GM18861 (cell line): Measurements from ENCODE around the gene DUSP28.

ENCODE experiments used
- ATAC-seq: cut with Tn5 transposase; IDR thresholded peaks from one replicate; pipeline ENCODE4 v1.9.1; 2021; ENCODE audit not compliant: unreplicated experiment

The DUSP28 gene

DNA sequence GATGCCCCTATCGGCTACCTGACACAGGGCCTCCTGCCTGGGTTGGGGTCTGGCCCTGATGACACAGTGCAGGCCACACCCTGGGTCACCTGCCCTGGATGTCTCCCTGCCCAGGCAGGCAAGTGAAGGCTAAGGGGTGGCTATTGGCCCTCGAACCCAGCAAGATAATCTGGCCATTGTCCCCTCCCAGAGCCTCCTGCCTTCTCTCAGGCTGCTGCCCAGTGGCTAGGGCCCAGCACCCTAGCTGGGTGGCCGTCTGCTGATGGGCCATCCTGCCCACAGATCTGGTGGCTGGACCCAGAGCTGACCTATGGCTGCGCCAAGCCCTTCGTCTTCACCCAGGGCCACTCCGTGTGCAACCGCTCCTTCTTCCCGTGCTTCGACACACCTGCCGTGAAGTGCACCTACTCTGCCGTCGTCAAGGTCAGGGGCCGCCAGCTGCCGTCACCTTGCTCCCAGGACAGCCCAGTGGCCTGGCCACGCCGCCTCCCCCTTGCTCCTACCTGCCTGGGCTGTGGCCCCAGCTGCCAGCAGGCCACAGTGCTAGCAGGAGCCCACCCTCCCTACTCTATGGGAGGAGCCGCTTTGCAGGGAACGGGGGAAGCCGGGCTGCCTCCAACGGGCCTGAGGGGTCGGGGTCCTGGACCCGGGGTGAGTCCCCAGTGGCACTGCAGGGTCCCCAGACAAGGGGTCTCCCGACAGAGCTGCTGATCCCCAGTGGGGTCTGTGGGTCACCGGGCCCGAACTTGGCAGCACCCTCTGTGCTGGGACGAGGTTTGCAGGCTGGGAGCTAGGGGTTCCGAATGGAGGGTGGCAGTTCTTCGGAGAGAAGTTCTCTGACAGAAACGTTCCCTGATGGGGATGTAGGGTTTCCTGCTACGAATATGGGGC is 12.2 kb downstream of the DUSP28 start:
- no peak for ATAC-seq

DNA sequence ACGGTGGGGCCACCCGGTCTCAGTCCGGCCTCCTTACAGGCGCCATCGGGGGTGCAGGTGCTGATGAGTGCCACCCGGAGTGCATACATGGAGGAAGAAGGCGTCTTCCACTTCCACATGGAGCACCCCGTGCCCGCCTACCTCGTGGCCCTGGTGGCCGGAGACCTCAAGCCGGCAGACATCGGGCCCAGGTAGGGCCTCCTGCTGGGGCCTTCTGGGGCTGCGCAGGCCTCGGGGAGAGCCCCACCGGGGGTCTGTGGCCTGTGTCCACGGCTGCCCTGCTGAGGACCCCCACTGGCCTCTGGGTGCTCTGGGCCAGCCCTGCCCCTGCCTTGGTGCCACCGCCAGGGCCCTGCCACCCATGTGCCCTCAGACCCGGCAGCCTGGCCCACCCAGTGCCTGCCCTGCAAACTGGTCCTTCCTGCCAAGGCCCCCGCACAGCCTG is 12.9 kb downstream of the DUSP28 start:
- no peak for ATAC-seq

- ATAC-seq: no peak
Measured at GRCh38 chr2:240573516-240574385, 13.6 kb downstream of the DUSP28 start.

- ATAC-seq: no peak
Measured at GRCh38 chr2:240574386-240575100, 14.4 kb downstream of the DUSP28 start.

GRCh38 chr2:240575101-240575965 is 15.2 kb downstream of the DUSP28 start:
- ATAC-seq: no peak

GRCh38 chr2:240576036-240576435 is 15.9 kb downstream of the DUSP28 start:
- ATAC-seq: no peak

GRCh38 chr2:240576436-240577205 is 16.5 kb downstream of the DUSP28 start:
- ATAC-seq: no peak

GRCh38 chr2:240577281-240578109 is 17.3 kb downstream of the DUSP28 start:
- ATAC-seq: no peak

DNA sequence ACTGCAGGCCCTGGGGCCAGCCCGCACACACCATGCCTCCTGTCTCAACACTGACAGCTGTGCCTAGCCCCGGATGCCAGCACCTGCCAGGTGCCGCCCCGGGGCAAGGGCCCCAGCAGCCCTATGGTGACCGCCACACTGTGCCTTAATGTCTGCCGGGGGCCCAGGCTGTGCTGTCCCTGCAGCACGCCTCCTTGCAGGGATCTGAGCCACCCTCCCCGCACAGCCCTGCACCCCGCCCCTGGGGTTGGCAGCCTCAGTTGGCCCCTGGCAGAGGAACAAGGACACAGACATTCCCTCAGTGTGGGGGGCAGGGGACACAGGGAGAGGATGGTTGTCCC is 17.9 kb downstream of the DUSP28 start:
- no peak for ATAC-seq

DNA sequence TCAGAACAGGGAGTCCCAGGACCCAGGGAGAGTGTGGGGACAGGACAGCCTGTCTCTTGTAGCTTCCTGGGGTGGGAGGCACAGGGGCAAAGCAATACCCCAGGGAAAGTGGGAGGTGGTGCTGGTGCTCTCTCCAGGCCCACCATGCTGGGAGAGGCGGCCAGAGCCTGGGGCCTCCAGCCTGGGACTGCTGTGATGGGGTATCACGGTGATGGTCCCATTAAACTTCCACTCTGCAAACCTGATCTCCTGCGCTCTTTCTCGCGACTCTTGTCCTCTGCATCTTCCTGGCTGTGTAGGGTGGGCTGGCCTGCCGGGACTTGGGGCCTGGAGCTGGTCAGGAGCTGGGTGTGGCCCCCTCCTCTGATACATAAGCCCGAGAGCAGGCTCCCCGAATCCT is 18.3 kb downstream of the DUSP28 start:
- ATAC-seq: no peak

- ATAC-seq: no peak
Measured at GRCh38 chr2:240579071-240579762, 19.1 kb downstream of the DUSP28 start.

- no peak for ATAC-seq
Measured at GRCh38 chr2:240579771-240580614, 19.8 kb downstream of the DUSP28 start.

GRCh38 chr2:240581811-240582210 is 21.7 kb downstream of the DUSP28 start:
- no peak for ATAC-seq

DNA sequence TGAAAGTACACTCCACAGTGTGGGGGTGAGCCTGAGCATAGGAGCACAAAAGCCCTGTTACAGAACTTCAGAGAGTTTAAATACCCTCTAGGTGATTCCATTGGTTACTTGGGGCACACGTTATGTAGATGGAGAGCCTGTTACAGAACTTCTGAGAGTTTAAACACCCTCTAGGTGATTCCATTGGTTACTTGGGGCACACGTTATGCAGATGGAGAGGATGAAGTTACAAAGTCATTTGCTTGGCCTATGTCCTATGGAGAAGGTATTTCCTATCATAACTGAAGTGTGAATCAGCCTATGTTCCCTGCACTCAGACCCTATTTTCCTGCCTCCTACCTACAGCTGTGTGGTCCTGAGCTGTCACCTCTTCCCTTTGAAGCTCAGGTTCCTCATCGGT is 22.6 kb downstream of the DUSP28 start:
- ATAC-seq: no peak

DNA sequence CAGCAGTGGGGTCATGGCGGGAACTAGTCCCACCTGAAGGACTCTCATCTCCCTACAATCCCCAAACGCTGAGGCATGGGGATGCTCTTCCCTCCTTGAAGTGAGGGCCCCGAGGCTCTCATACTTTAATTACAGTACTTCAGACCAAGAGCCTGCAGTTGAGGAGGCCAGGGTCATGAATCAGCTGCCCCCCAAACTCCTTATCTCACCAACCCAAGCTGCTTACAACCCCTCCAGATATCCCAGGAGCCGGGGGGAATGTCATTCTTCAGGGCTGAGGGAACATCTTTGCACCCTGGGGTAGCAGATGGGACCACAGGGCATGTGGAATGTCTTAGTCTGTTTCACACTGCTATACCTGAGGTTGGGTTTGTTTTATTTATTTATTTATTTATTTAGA is 23.6 kb downstream of the DUSP28 start:
- no peak for ATAC-seq

DNA sequence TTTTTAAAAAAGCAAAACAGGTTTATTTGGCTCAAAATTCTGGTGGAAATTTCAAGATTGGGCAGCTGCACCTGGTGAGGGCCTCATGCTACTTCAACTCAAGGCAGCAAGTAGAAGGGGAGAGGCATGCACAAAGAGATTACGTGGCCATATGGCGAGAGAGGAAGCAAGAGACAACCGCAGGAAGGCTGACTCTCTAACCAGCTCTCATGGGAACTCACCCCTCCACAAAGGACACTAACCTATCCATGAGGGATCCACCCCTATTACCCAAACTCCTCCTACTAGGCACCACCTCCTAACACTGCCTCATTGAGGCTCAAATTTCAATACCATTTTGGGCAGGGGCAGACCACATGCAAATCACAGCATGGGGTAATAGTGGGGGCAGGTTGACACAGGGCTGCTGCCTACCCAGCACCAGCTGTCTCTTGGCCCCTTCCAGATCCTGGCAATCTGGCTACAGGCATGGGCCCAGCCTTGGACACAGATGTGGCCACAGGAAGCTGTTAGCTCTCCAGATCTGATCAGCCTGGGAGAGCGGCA is 24.4 kb downstream of the DUSP28 start:
- peak; percentile 67 for ATAC-seq

GRCh38 chr2:240585101-240585500 is 24.9 kb downstream of the DUSP28 start:
- ATAC-seq: peak; percentile 19
